Measurements from ENCODE around the gene ATF6.

GRCh38 chr1:161989108-161989507 is 223.0 kb downstream of the ATF6 start:
- TF ChIP-seq, protein P1, sequence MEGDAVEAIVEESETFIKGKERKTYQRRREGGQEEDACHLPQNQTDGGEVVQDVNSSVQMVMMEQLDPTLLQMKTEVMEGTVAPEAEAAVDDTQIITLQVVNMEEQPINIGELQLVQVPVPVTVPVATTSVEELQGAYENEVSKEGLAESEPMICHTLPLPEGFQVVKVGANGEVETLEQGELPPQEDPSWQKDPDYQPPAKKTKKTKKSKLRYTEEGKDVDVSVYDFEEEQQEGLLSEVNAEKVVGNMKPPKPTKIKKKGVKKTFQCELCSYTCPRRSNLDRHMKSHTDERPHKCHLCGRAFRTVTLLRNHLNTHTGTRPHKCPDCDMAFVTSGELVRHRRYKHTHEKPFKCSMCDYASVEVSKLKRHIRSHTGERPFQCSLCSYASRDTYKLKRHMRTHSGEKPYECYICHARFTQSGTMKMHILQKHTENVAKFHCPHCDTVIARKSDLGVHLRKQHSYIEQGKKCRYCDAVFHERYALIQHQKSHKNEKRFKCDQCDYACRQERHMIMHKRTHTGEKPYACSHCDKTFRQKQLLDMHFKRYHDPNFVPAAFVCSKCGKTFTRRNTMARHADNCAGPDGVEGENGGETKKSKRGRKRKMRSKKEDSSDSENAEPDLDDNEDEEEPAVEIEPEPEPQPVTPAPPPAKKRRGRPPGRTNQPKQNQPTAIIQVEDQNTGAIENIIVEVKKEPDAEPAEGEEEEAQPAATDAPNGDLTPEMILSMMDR (IDR thresholded peaks at IDR 0.05) = no peak
- TF ChIP-seq POLR2A (IDR thresholded peaks at IDR 0.05) = no peak

All from breast epithelium (tissue), 3 donors.